ENCODE measurements around the gene PHACTR3. TPM values are rescaled to one million over a fixed set of nuclear protein-coding genes. Genes with fewer than 3 reads are reported as not detected.

PHACTR3 gene
- total RNA-seq, 1 donor from 2014 or later = 2.1 TPM

GRCh38 chr20:59776059-59776603 is 171.8 kb downstream of the PHACTR3 start:
- TF ChIP-seq CTCF (conservative IDR thresholded peaks at IDR 0.05) = no peak
- peaks cover 33% of the 10 kb centered on the region for H3K27me3 Mint-ChIP-seq
- no peaks in the 10 kb centered on the region for H3K9me3 Mint-ChIP-seq
- H3K27ac Mint-ChIP-seq = no peak overlapping the region
- H3K36me3 Mint-ChIP-seq = no peaks in the 10 kb centered on the region
- DNase-seq (ENCODE audit: extremely low spot score, unreplicated experiment) = peak; percentile 57
- no peaks in the 10 kb centered on the region for H3K4me1 Mint-ChIP-seq (ENCODE audit: unreplicated experiment)
- no peak overlapping the region for H3K4me3 Mint-ChIP-seq

- no peak for TF ChIP-seq CTCF (conservative IDR thresholded peaks at IDR 0.05)
- Mint-ChIP-seq H3K27ac (no peak overlapping the region), H3K4me1 (ENCODE audit: unreplicated experiment) (no peaks in the 10 kb centered on the region), H3K27me3 (peaks cover 33% of the 10 kb centered on the region), H3K9me3 (no peaks in the 10 kb centered on the region), H3K4me3 (no peak overlapping the region), H3K36me3 (no peaks in the 10 kb centered on the region)
- no peak for DNase-seq (ENCODE audit: extremely low spot score, unreplicated experiment)
Observed at GRCh38 chr20:59776626-59777330, 172.4 kb downstream of the PHACTR3 start.

DNA sequence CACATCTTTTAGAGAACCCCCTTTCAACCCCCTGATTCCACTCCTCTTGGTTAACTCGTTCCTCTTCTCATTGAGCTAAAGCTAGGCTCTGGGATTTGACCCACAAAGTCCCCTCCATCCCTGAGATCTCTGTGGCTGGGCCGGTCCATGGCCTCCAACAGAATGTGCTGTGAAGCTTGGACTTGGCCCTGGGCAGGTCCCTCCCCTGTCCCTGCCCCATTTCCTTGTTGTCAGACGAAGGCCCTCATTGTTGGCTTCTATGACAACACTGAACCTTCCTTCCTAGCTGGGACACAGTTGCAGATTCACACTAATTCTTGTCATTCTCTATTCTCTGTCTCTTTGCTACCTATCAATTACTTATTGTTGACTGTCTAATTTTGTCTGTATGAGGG is 173.0 kb downstream of the PHACTR3 start:
- H3K27me3 Mint-ChIP-seq = peaks cover 27% of the 10 kb centered on the region
- no peak for TF ChIP-seq CTCF (conservative IDR thresholded peaks at IDR 0.05)
- H3K9me3 Mint-ChIP-seq = no peaks in the 10 kb centered on the region
- no peak for DNase-seq (ENCODE audit: extremely low spot score, unreplicated experiment)
- H3K36me3 Mint-ChIP-seq = no peaks in the 10 kb centered on the region
- no peak overlapping the region for H3K4me3 Mint-ChIP-seq
- no peaks in the 10 kb centered on the region for H3K4me1 Mint-ChIP-seq (ENCODE audit: unreplicated experiment)
- no peak overlapping the region for H3K27ac Mint-ChIP-seq

DNA sequence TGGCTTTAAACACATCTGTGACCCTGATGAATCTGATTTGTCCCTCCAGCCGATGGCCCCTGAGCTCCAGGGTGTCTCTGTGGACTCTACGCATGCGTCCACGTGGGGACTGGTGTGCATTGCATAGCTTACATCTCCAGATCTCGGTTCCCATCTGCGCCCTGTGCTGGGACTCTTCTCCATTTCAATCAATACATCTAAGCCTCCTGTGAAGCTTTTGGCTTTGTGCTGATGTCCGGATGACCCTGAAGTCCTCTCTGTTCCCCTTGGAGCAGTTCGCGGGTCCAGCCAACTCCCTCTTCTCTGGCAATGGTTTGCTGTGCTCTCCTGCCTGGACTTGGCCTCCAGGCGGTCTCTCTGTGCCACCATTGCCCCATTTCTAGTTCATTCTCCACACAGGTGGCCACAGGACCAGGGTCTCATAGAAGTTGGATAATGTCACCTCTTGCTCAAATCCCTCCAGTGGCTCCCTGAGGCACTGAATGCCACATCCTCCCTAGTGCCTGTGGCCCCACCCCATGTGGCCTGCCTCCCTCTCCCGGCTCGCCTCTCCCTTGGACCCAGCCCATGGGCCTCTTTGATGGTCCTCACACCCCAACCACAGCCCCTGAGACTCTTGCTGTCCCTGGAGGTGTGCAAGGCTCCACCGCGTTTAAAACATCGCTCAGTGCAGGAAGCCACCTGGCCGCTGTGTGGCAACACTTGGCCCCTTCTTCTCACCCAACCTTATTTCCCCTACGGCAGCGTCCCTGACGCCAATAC is 173.7 kb downstream of the PHACTR3 start:
- no peak overlapping the region for H3K4me3 Mint-ChIP-seq
- H3K4me1 Mint-ChIP-seq (ENCODE audit: unreplicated experiment) = no peaks in the 10 kb centered on the region
- DNase-seq (ENCODE audit: extremely low spot score, unreplicated experiment) = no peak
- H3K9me3 Mint-ChIP-seq = no peaks in the 10 kb centered on the region
- no peaks in the 10 kb centered on the region for H3K36me3 Mint-ChIP-seq
- no peak overlapping the region for H3K27ac Mint-ChIP-seq
- peaks cover 24% of the 10 kb centered on the region for H3K27me3 Mint-ChIP-seq
- no peak for TF ChIP-seq CTCF (conservative IDR thresholded peaks at IDR 0.05)

- Mint-ChIP-seq H3K4me1 (ENCODE audit: unreplicated experiment) (no peaks in the 10 kb centered on the region), H3K27me3 (peaks cover 21% of the 10 kb centered on the region), H3K27ac (no peak overlapping the region), H3K36me3 (no peaks in the 10 kb centered on the region), H3K4me3 (no peak overlapping the region), H3K9me3 (no peaks in the 10 kb centered on the region)
- TF ChIP-seq CTCF (conservative IDR thresholded peaks at IDR 0.05) = no peak
- DNase-seq (ENCODE audit: extremely low spot score, unreplicated experiment) = peak; percentile 53
Observed at GRCh38 chr20:59778615-59779200, 174.4 kb downstream of the PHACTR3 start.
